Stimulated activated CD8-positive, alpha-beta memory T cell treated with anti-CD3 and anti-CD28 coated beads, Interleukin-15, amount 100 ng/mL, for 48 hours (primary cell): ENCODE measurements around the gene RALGDS.
"Not testable (repeated sequence)": the region's sequence is repeated elsewhere in the genome, so short reads cannot be mapped to it uniquely, and the experiment has no call there.

ENCODE experiments used
- DNase-seq, 2 donors: peaks; one replicate each; pipeline ENCODE4 v3.0.0-alpha.2; 2020; ENCODE audit warnings: low read depth in 2 of 2

RALGDS gene

DNA sequence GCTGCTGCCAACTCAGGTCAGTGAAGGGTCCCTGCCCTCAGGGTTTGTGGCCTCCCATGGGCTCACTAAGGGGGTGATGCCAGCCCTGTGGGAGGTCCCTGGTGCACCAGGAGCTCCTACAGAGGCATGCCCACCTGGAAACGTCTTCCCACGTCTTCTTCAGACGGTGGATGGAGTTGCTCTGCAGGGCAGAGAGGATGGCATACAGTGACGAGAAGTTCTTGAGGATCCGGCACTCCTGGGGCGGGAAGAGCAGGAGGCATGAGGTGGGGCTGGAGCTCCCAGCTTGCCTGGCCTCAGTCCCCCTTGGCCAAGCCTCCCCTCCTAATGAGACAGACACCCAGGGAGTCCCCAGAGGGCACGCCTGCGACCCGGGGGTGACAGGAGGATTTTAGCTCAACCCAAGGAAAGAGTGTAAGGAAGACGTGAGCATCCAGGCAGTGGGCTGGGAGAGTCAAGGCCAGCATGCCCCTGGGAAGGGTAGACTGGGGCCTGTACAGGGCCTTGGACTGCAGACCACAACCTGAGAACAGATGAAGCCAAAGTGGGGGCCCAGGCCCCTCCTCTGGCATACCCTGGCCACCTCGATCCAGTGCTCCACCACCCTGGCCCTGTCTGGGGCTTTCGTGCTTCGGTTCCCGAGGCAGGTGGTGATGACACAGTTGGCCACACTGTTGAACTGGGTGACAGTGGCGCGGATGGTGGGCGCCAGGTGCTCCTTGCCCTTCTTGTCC lies 14.4 kb downstream of the RALGDS start:
- DNase-seq, result no peak

DNA sequence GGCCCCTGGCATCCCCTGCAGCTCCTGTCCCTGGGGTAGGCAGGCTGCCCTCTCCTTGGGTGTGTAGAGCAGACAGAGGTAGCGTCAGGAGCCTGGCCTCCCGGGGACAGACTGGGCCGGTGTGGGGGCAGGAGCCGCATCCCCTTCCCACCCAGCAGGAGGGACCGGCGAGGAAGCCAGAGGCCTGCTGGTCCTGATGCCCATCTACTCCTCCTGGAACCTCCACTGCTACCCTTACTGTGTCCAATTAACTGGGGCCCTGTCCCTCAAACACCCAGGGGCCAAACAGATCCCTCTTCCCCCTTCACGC lies 15.6 kb downstream of the RALGDS start:
- DNase-seq, result no peak

DNA sequence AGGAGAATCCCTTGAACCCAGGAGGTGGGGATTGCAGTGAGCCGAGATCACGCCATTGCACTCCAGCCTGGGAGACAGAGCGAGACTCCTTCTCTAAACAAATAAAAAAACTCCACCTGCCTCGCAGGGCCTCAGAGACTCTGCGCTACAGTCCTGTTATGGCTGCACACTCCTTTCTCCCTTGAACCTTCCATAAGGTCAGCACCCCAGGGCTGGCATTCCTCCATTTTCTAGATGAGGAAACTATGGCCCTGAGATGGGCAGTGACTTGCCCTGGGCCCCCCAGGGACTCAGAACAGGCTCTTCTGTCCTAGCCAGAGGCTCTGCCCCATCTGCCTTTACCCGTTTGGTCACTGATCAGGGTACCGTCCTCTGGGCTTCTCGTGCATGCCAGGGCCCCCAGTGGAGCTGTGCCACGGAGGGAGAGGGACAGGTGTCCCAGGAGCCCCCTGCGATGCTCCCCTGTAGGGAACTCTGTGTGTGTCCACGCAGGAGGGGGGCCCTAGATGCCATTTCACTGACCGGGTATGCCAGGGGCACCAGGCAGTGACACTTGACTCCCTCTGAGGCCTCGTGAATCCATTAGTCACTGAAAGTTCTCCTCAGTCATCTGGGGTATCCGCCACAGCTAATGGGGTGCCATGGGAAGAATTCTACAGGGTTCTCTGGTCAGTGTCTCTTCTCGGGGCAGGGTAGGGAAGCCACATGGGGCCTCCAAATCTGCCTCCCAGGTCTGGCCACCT lies 16.2 kb downstream of the RALGDS start:
- no peak for DNase-seq

DNA sequence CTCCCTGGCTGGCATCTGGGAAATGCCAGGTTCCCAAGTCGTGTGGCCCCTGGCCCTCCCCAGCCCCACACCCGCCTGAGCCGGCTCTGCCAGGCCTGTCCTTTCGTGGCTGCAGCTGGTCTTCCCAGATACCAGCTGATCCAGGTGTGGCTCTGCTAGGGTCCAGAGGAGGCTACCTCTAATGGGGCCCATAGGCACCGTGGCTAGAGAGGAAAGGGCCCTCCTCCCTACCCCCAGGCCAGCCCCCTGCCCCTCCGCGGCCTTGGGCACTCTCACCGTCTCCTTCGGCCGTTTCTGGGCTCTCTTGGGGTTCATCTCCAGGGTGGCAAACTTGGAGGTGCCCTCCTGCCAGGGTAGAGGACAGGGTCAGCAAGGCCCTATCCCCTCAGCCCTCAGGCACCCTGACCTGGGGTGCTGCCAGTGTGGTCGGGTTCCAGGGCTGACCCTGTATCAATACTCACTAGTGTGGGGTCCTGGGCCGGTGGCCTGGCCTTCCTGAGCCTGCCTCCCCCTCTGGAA lies 17.0 kb downstream of the RALGDS start:
- DNase-seq, result no peak

DNA sequence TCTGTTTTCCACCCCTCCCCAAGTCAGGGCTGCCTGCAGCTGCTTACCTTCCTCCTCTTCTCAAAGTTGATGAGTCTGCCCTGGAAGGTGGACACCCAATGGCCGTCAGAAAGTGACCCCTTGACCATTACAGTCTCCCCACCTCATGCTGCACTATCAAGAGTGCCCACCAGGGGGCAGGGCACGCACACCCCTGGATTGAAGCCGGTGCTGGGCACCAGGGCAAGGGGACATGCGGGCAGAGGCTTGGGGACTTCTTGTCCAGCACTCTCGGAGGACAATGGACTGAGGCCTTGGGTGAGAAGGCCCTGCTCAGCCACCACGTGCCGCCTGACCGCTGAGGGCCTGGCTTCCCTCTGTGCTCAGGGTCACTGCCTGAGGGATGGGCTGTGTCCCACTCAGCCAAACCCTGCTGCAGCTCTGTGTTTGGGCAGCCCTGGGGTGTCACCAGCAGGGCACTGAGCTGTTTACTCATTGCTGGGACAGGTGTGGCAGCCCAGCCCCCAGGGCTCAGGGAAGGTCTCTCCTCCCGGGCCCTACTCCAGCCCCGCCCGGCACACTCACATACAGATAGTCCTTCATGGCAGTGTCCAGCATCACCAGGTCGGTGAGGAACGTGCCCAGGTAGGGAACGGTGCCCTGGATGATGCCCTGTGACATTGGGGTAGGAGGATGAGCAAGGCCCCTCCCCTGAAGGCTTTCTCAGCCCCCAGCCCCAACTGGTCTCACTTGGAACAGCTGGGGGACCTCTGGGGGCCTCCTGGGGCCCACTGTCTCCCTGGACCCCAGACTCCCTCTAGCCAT lies 17.7 kb downstream of the RALGDS start:
- DNase-seq, result no peak

DNA sequence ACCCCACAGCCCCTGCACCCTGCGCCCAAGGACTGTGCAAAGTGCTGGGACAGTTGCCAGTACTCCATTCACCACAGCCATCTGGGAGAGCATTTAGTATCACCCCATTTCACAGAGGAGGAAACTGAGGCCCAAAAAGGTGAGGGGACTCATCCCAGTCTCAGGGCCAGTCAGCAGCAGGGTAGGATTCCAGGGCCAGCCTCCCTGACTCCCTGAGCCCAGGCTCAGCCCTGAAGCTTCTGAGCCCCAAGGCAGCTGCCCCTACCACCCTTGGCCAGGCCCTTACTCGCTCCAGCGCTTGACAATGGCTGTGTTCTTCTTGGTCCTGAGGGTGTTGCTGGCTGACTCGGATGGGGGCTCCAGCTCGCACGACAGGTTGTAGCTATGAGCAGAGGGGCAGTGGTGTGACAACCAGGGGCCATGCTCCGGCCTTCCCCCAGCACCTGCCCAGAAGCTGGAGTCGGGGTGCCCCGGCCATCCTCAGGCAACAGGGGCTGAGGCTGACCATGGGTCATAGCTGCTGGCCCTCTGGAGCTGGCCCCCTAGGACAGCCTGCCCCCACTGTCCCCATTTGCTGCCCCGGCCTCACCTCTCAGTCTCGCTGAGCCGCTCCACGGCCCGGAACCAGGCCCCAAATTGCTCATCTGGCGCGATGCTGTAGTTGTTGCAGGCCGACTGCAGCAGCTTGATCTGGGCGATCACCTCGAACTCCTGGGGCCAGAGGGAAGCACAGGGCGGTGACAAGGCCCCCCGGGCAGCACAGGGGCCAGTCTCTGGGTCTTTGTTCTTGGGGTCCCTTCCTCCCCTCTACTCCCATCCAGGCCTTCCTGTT lies 18.6 kb downstream of the RALGDS start:
- DNase-seq, result no peak

DNA sequence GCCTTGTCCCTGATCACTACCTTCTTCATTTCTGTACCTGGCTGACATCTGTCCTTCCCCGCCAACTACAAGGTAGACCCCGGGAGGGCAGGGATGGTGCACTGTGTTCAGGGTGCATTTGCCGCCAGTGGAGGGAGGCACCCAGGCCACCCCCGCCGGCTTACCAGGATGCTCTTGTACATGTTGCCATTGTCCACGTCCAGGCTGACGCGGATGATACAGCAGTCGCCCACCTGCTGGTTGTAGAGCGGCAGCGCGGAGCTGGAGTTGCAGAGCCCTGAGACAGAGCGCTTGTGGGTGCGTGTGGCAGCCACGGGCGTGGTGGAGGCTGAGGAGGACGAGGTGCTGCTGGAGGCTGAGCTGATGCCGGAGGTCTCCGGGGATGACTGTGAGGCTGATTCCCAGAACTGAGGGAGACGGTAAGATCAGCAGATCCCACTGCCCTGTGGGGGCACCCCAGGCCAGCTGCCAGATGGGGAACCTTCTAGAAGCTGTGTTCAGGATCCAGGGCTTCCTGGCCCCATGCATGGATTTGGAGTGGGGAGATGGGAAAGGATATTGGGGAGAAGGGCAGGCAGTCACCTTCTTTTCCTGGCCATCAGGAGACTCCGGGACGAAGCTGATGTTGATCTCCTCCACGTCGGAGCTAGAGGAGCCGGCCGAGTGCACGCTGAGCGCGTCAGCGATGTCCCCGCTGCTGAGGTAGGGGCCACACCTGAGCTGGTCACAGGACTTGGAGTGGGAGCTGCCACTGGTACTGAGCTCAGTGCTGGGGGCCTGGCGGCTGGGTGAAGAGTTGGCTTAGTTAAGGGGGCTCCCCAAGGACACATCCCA lies 19.5 kb downstream of the RALGDS start:
- no peak for DNase-seq

DNA sequence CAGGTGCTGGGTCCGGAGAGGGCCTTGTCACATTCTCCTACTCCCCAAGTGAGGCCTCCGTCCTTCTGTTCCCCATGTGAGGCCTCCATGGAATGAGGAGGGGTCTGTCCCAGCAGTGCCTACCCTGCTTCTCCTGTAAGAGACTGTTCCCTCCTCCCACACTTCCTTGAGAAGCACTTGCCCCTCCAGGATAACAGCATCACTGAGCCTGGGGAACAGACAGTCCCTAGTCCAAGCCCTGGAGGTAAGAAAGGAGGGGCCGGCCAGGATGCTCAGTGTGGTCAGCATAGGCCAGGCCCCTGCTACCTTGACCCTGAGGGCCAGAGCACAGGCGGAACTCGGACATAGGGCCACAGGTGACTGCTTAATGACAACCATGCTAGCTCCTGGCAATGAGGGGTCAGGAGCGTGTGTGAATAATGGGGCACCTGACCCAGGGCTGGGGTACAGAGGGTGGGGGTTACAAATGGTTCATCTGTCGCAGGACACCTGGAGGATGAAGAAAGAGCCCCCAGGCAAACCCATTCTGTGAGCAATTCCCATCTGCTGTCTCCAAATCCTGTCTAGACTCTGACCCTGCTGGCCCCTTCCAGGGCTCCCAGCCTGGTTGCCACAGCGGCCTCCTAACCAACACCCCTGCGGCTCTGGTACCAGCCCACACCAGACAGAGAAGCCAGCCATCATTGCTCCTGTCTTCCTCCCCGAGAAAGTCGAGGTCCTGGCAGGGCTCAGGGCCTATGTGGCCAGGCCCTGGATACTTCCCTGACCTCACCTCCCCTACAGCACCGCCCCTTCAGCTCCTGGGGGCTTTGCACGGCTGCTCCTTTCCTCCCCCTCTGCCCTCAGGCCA lies 20.3 kb downstream of the RALGDS start:
- no peak for DNase-seq

DNA sequence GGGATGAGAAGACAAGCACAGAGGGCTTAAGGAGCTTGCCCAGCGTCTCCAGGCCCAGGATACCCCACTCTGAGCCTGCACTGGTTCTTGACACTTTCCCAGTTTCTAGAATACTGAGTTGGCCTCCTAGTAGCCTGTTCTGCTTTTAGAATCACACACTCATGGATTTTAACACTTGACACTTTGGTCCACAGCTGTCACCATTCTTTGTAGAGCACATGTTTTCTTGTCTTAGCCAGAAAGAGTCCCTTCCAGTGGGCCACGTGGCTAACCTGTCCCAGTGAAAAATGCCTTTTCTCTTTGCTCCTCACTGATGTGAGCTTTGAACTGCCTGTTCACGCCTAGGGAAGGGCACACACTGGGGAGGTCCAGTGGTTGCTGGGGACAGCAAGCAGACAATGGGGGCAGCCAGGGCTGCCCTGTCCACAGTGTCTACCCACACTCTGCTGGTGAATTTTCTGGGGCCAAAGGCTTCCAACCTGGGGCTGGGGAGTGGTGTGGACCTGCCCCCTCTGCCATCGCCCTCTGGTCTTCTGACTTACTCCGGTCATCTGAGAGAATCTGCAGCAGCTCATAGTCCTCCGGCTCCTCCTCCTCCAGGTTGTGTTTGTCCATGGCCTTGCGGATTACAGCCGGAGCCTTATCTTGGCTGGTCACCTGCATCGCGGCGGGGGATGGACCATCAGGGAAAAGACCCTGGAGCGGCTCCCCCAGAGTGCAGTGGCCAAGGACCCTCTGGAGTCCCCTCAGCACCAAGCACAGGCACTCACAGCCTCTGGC lies 21.1 kb downstream of the RALGDS start:
- no peak for DNase-seq

DNA sequence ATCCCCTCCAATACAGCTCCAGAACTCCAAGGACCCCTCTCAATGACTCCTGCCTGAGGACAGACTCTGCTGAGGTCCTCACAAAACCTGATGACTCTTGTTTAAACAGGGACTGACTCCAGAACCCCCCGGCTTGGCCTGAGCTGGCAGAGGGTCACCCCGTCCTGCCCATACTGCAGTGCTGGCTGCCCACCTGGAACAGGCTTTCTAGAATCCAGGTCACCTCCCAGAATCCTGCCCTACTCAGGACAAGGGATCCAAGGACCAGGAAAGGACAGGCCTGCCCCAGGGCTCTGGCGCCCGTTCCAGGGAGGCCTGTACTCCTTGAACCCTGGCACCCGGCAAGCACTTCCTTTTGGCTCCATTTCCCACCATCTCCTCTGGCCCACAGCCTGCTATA lies 22.2 kb downstream of the RALGDS start:
- DNase-seq, result no peak

DNA sequence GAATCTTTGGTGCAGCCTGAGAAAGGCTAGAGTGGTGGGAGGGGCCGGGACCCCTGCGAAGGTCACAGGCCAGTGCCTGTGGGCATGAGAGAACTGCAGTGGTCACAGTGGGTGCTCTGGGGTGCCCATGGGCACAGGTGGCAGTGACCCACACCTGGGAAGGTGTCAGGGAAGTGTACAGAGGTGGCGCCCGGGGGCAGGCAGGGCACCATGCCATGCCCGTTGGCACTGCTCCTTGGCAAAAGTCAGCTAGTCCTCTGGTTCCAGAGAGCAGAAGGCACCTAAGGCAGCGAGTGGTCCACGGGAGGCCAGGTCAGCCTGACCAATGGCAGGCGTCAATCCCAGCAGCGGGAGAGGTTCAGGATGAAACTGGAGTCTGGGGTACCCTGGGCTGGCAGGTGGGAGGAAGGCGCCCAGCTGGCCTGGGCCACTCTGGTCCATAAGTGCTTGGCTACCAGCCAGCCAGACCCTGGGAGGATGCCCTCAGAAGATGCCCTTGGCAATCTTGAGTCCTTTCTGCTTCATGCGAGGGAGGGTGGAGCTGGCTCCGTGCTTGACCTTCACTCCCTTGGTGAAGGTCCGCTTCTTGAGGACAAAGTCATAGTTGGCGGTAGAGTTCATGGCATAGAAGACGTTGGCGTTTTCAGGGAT lies 22.8 kb downstream of the RALGDS start:
- no peak for DNase-seq

DNA sequence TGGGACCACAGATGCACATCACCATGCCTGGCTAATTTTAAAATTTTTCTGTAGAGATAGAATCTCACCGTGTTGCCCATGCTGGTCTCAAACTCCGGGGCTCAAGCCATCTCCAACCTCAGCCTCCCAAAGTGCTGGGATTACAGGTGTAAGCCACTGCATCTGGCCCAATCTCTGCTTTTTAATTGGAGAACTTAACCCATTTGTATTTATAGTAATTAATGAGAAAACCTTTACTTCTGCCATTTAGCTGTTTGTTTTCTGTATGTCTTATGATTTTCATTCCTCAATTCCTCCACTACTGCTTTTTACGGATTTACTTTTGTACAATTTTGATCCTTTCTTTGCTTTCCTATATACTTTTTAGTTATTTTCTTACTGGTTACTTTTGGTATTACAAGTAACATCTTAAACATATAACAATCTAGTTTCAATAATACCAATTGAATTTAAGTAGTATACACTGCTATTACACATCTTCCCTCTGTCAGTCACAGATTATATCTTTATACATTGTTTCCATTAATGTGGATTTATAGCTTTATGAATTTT lies 26.1 kb downstream of the RALGDS start:
- no peak for DNase-seq

DNA sequence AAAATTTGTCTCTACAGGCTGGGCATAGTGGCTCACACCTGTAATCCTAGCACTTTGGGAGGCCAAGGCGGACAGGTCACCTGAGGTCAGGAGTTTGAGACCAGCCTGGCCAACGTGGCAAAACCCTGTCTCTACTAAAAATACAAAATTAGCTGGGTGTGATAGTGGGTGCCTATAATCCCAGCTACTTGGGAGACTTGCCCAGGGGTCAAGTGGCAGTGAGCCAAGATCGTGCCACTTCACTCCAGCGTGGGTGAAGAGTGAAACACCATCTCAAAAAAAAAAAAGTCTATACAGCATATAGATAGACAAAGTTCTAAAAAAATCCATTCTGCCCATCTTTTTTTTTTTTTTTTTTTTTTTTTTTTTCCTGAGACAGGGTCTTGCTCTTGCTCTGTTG lies 26.7 kb downstream of the RALGDS start:
- not testable (repeated sequence) for DNase-seq

DNA sequence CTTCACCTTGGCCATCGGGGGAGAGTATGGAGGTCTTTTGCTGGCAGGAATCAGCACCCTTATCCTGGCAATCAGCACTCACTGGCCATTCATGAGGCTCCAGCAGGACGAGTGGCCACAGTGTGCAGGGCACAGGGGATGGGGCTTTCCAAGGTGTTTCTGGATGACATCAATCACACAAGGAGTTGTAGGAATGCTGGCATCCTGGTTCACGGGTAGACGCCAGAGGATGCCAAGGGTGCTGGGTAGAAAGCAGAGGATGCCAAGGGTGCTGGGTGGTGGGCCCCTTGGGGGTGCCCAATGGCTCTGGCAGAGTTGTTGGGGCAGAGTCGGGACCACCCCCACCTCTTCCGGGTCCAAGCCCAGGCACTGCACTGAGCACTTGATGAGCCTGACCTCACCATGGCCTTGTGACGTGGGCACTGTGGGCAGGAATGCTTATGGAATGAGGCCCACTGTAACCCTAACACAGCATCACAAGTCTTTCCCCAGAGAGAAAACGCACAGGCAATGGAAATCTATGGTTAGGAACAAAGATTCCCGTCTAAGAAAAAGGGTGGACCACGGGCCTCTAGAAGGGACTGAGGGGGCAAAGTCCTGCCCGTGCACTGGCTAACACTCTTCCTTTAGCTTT lies 30.2 kb downstream of the RALGDS start:
- no peak for DNase-seq

DNA sequence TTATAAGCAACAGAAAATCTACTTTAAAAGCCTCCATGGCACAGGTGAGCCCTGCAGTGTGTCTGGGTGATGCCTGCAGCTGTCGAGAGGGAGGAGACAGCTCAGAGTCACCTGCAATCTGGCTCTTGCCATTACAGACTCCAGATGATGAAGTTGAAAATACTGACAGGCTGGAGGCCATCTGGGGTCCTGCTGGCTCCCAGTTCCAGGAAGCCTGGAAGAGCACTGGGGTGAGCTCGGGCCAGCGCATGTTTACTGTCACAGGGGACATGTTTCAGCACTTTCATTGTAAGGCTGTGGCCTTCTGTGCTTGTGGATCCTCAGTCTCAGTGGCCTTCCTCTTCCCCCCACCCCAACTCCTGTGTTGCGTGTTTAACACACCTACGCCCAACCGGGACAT lies 30.9 kb downstream of the RALGDS start:
- DNase-seq, result no peak

DNA sequence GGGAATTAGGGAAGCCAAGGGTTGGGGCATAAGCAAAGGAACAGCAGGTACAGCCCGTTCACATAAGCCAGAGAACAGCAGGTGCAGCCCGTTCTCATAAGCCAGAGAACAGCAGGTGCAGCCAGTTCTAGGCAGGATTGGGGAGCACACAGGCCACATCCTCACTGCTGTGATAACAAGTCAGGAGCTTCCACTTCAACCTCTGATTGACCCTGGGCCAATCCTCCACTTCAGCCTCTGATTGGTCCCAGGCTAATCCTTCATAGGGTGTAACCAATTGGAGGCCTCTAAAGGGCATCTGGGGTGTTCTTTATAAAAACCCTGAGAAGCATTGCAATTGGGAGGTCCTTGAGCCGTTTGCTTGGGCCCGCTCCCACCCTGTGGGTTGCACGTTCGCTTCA lies 31.8 kb downstream of the RALGDS start:
- no peak for DNase-seq

DNA sequence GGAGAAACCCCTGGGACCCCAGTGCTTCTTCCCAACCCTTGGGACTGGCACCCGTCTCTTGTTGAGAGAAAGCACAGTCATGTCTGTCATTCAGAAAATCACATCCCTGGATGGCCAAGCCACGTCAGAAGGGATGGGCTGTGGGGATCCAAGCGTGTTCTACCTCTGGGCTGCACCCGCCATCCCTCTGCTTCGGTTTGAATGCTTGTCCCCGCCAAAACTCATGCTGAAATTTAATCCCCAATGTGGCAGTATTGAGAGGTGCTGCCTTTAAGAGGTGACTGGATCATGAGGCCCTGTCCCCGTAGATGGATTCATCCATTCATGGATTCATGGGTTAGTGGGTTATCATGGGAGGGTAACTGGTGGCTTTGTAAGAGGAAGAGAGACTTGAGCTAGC lies 32.3 kb downstream of the RALGDS start:
- DNase-seq, result no peak
